Loucy (cell line): ENCODE data around the gene SLC35E1.

Experiments used
- H2AFZ ChIP-seq: fragments of 200-600 bp; sonication (generic); 2 replicates; pipeline ENCODE4 v1.6.0; 2016; ENCODE audit warnings: antibody characterized with exemption, mild to moderate bottlenecking, low read length, moderate library complexity
- H3F3A ChIP-seq: fragments of 200-600 bp; 2 replicates; pipeline ENCODE4 v1.6.0; 2016; ENCODE audit warnings: antibody characterized with exemption, low read depth, mild to moderate bottlenecking
- H3K27me3 ChIP-seq: fragments of 200-600 bp; sonication (generic); 2 replicates; pipeline ENCODE4 v1.6.1; 2014; ENCODE audit warnings: low read length, mild to moderate bottlenecking; ENCODE audit not compliant: insufficient read depth, poor library complexity, severe bottlenecking
- H3K36me3 ChIP-seq: fragments of 200-600 bp; sonication (generic); 2 replicates; pipeline ENCODE4 v1.6.1; 2016; ENCODE audit warnings: low read length; ENCODE audit not compliant: insufficient read depth
- H3K4me1 ChIP-seq: fragments of 200-600 bp; sonication (generic); 2 replicates; pipeline ENCODE4 v1.5.1; 2014; ENCODE audit warnings: low read length, mild to moderate bottlenecking; ENCODE audit not compliant: insufficient read depth, poor library complexity, severe bottlenecking
- H3K4me2 ChIP-seq: fragments of 200-600 bp; sonication (generic); 2 replicates; pipeline ENCODE4 v1.6.0; 2014; ENCODE audit warnings: antibody characterized with exemption, low read length, low read depth, mild to moderate bottlenecking; ENCODE audit not compliant: poor library complexity, severe bottlenecking
- H3K4me3 ChIP-seq: fragments of 200-600 bp; sonication (generic); 2 replicates; pipeline ENCODE4 v1.5.1; 2014; ENCODE audit warnings: low read length, mild to moderate bottlenecking, mixed read lengths; ENCODE audit not compliant: poor library complexity, severe bottlenecking
- H3K79me2 ChIP-seq: fragments of 200-600 bp; sonication (generic); 2 replicates; pipeline ENCODE4 v1.6.1; 2014; ENCODE audit warnings: low read length; ENCODE audit not compliant: insufficient read depth
- H3K9ac ChIP-seq: fragments of 200-600 bp; sonication (generic); 2 replicates; pipeline ENCODE4 v1.6.0; 2014; ENCODE audit warnings: mild to moderate bottlenecking, low read depth, low read length, moderate library complexity; ENCODE audit not compliant: poor library complexity, severe bottlenecking
- H3K9me2 ChIP-seq: fragments of 200-600 bp; sonication (generic); replicated peaks from 2 replicates; pipeline ENCODE4 v1.6.1; 2016; ENCODE audit warnings: low read depth, low read length, mixed read lengths
- H3K9me3 ChIP-seq: fragments of 200-600 bp; sonication (generic); 2 replicates; pipeline ENCODE4 v1.6.1; 2014; ENCODE audit warnings: mild to moderate bottlenecking, antibody characterized with exemption, low read length, low read depth; ENCODE audit not compliant: insufficient read depth
- H4K20me1 ChIP-seq: fragments of 200-600 bp; sonication (generic); 2 replicates; pipeline ENCODE4 v1.6.0; 2014; ENCODE audit warnings: antibody characterized with exemption, low read length, mild to moderate bottlenecking; ENCODE audit not compliant: insufficient read depth, poor library complexity, severe bottlenecking
- EZH2phosphoT487 ChIP-seq: fragments of 200-600 bp; IDR thresholded peaks from 2 replicates; pipeline ENCODE4 v1.6.1; 2018; ENCODE audit warnings: antibody characterized with exemption, mild to moderate bottlenecking, moderate library complexity, borderline replicate concordance
- TF ChIP-seq, protein P1 (sequence below): fragments of 200-600 bp; sonication (generic); conservative IDR thresholded peaks from 2 replicates; pipeline ENCODE4 v1.5.1; 2014; ENCODE audit warnings: mild to moderate bottlenecking, antibody characterized with exemption, low read length

Gene SLC35E1

DNA sequence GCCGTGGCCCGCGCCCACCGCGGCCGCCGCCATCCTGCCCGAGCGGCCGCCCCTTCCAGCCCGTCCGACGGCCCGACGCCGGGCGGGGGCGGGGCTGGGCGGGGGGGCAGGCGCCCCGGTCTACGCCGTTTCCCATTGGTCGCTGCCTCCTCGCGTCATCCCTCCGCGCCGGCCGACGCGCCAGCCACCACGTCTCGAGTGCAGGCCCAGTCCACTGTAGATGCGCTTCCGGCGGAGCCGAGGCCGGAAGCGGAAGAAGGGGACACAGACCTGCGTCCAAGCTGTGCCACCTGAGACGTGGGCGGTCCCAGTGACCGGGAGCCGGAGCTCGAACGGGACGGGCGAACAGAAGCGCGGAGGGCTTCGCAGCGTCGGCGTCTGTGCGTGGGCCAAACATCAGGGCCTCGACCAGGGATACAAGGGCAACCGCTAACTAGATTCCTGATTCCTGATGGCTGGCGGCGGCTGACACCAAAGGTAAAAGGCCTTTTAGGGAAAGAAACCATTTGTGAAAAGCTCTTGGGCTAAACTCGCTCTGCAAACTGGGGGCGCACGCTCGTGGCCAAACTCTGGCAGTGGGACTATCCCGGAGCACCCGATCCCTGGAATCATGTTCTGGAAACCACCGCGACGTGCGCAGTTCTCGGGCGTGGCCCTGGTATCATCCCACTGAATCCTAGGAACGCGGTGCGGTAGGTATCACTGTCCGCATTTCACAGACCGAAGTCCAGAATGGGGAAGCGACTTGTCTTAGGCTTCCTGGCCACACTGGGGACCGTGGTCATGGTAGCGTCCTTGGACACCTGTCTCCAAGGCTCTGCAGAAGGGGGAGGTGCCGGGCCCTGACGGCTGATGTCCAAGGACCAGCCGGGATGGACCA is at the start of gene SLC35E1:
Gene SLC35E1, minus strand, starts transcription at position 84 of the 880 bp plus-strand sequence. Its CDS starts 51 bp downstream, at position 33.
- Histone ChIP-seq H3K4me2 (peak within 1 kb of the TSS; percentile 97), H3K36me3 (peaks cover 37% of the 10 kb centered on the region; the same call in 1 of the 2 replicates), H3K9me2 (no peaks in the 10 kb centered on the region), H3F3A (0 out of 2 replicates have a peak, but pooled peaks cover under 1% of the 10 kb centered on the region), H2AFZ (peak within 1 kb of the TSS; percentile 87), H4K20me1 (peaks cover 32% of the 10 kb centered on the region), H3K79me2 (peaks cover 93% of the 10 kb centered on the region), H3K27me3 (no peaks in the 10 kb centered on the region), H3K9me3 (no peaks in the 10 kb centered on the region), H3K4me3 (peak within 1 kb of the TSS; percentile 93), H3K9ac (peak within 1 kb of the TSS; percentile 89), H3K4me1 (peaks cover 39% of the 10 kb centered on the region)
- TF ChIP-seq, protein P1, sequence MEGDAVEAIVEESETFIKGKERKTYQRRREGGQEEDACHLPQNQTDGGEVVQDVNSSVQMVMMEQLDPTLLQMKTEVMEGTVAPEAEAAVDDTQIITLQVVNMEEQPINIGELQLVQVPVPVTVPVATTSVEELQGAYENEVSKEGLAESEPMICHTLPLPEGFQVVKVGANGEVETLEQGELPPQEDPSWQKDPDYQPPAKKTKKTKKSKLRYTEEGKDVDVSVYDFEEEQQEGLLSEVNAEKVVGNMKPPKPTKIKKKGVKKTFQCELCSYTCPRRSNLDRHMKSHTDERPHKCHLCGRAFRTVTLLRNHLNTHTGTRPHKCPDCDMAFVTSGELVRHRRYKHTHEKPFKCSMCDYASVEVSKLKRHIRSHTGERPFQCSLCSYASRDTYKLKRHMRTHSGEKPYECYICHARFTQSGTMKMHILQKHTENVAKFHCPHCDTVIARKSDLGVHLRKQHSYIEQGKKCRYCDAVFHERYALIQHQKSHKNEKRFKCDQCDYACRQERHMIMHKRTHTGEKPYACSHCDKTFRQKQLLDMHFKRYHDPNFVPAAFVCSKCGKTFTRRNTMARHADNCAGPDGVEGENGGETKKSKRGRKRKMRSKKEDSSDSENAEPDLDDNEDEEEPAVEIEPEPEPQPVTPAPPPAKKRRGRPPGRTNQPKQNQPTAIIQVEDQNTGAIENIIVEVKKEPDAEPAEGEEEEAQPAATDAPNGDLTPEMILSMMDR: no peak
- no peak for TF ChIP-seq EZH2phosphoT487

DNA sequence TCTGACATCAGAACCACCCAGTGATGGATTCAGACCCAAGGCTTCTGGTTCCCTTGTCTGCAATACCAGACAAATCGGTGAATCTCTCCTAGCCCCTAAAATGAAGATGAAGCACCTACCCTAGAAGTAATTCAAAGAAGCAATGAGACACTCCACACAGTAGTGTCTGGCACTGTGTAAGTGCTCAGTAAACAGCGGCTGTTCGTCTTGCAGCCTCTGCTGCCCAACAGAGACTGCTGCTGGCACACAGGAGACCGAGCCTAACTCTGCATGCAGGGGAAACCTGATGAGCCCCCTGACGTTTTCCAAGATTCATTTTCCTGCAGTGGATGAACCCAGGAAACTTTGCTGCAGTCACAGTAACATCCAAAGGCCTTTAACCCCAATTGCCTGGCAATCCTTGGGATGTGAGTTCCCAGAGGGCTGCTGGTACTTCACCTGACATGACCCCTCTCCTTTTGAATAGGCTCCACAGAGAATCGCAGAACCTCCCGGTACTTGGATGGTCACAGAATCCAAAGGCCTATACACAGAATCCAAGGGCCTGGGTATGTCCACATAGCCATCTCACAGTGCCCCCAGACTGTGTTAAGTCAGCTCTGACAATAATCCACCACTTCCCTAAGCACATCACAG is 49.1 kb upstream of the SLC35E1 start:
- no peaks in the 10 kb centered on the region; the same call in 1 of the 2 replicates for H3K36me3 ChIP-seq
- no peaks in the 10 kb centered on the region for H3K9me2 ChIP-seq
- H2AFZ ChIP-seq: no peak overlapping the region
- no peaks in the 10 kb centered on the region for H3K9me3 ChIP-seq
- peaks cover 57% of the 10 kb centered on the region for H3K4me1 ChIP-seq
- H3K4me3 ChIP-seq: no peak overlapping the region
- no peak overlapping the region for H3K9ac ChIP-seq
- peaks cover 100% of the 10 kb centered on the region for H3K79me2 ChIP-seq
- H4K20me1 ChIP-seq: peaks cover 89% of the 10 kb centered on the region
- no peak for TF ChIP-seq EZH2phosphoT487
- TF ChIP-seq, protein P1: no peak
- no peak overlapping the region for H3K4me2 ChIP-seq
- H3K27me3 ChIP-seq: no peaks in the 10 kb centered on the region
- H3F3A ChIP-seq: no peaks in the 10 kb centered on the region

DNA sequence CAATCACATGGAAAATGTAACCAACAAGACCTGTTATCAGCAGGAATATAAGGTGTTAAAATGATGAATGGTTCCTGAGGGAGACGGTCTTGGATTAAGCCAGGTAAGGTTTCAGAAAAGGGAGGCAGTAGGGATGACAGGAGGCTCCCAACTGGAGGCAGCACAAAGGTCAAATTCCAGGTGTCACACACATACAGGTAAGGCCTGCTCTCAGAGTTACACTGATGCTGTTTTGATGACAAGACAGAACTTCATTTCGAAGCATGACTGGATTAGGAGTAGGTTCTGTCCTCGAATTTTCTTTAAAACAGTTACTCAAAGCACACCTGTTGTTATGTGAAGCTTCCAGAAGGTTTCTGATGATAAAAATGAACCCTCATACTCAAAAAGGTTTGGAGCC is 48.4 kb upstream of the SLC35E1 start:
- Histone ChIP-seq H3K79me2 (peaks cover 100% of the 10 kb centered on the region), H3K4me2 (no peak overlapping the region), H4K20me1 (peaks cover 89% of the 10 kb centered on the region), H3K27me3 (no peaks in the 10 kb centered on the region), H3K4me1 (peaks cover 50% of the 10 kb centered on the region), H2AFZ (no peak overlapping the region), H3K9ac (no peak overlapping the region), H3K9me3 (no peaks in the 10 kb centered on the region), H3K9me2 (no peaks in the 10 kb centered on the region), H3F3A (no peaks in the 10 kb centered on the region), H3K4me3 (no peak overlapping the region), H3K36me3 (no peaks in the 10 kb centered on the region; the same call in 1 of the 2 replicates)
- TF ChIP-seq, protein P1: no peak
- no peak for TF ChIP-seq EZH2phosphoT487
